Smooth muscle cell (in vitro differentiated cells): ENCODE measurements around the gene KRTAP4-11. TPM values are rescaled to one million over a fixed set of nuclear protein-coding genes. Genes with fewer than 3 reads are reported as not detected.
"Not testable (repeated sequence)": the region's sequence is repeated elsewhere in the genome, so short reads cannot be mapped to it uniquely, and the experiment has no call there.

Source experiments
- DNase-seq: peaks from one replicate; lab custom pipeline; 2025; ENCODE audit not compliant: unreplicated experiment; lab: John Stamatoyannopoulos, UW
- H2AFZ ChIP-seq: fragments of 200-600 bp; sonication (generic); 2 replicates; pipeline ENCODE4 v1.6.0; 2016; ENCODE audit warnings: antibody characterized with exemption, low read depth, mild to moderate bottlenecking
- H3F3A ChIP-seq: fragments of 200-600 bp; sonication (generic); 2 replicates; pipeline ENCODE4 v1.6.0; 2017; ENCODE audit warnings: antibody characterized with exemption, low read depth
- H3K27ac ChIP-seq: fragments of 200-600 bp; sonication (generic); 2 replicates; pipeline ENCODE4 v1.5.1; 2016; ENCODE audit warnings: low read depth, mild to moderate bottlenecking
- H3K27me3 ChIP-seq: fragments of 200-600 bp; sonication (generic); 2 replicates; pipeline ENCODE4 v1.6.1; 2016; ENCODE audit warnings: low read depth, mild to moderate bottlenecking
- H3K36me3 ChIP-seq: fragments of 200-600 bp; sonication (generic); 2 replicates; pipeline ENCODE4 v1.5.1; 2016; ENCODE audit warnings: low read depth
- H3K4me1 ChIP-seq: fragments of 200-600 bp; sonication (generic); 2 replicates; pipeline ENCODE4 v1.5.1; 2016; ENCODE audit warnings: low read depth
- H3K4me2 ChIP-seq: fragments of 200-600 bp; sonication (generic); 2 replicates; pipeline ENCODE4 v1.6.0; 2016; ENCODE audit warnings: mild to moderate bottlenecking
- H3K4me3 ChIP-seq: fragments of 200-600 bp; sonication (generic); 2 replicates; pipeline ENCODE4 v1.5.1; 2016; ENCODE audit warnings: mild to moderate bottlenecking
- H3K79me2 ChIP-seq: fragments of 200-600 bp; sonication (generic); 2 replicates; pipeline ENCODE4 v1.6.0; 2016; ENCODE audit warnings: low read depth, mild to moderate bottlenecking
- H3K9ac ChIP-seq: fragments of 200-600 bp; sonication (generic); 2 replicates; pipeline ENCODE4 v1.6.0; 2016; ENCODE audit warnings: low read depth
- H3K9me3 ChIP-seq: fragments of 200-600 bp; sonication (generic); replicated peaks from 2 replicates; pipeline ENCODE4 v1.5.1; 2016; ENCODE audit warnings: low read depth
- H4K20me1 ChIP-seq: fragments of 200-600 bp; sonication (generic); 2 replicates; pipeline ENCODE4 v1.6.0; 2016; ENCODE audit warnings: low read depth
- WGBS: methylation state at CpG from one replicate; pipeline ENCODE4 v1.1.7; 2016; ENCODE audit warnings: low lambda C conversion rate; 5-methylcytosine and 5-hydroxymethylcytosine counted together
- polyA plus RNA-seq: library from polyadenylated mRNA; unstranded; fragments of >200 nt; fragmentation: Nextera tagmentation; extraction: Ambion mirVana; gene quantifications from 2 replicates; pipeline ENCODE4 v1.2.1, GENCODE V29; 2016
- total RNA-seq: library from RNA; depleted of rRNA; stranded (reverse); fragments of >200 nt; gene quantifications from 2 replicates; pipeline ENCODE4 v1.2.3, GENCODE V29; 2014
- TF ChIP-seq, protein P1 (sequence below): fragments of 200-600 bp; sonication (generic); IDR thresholded peaks from 2 replicates; pipeline ENCODE4 v1.5.1; 2017; ENCODE audit warnings: borderline replicate concordance, mild to moderate bottlenecking, antibody characterized with exemption; ENCODE audit not compliant: insufficient read depth, poor library complexity, severe bottlenecking

The KRTAP4-11 gene
- total RNA-seq (not detected in 2 replicates), polyA plus RNA-seq (not detected in 2 replicates)

- not testable (repeated sequence) for H3K4me1 ChIP-seq, H3K79me2 ChIP-seq, H3K36me3 ChIP-seq, H3K9ac ChIP-seq, H3K27ac ChIP-seq, H3K4me3 ChIP-seq, H4K20me1 ChIP-seq, H3K27me3 ChIP-seq, H3K9me3 ChIP-seq, H2AFZ ChIP-seq, H3F3A ChIP-seq, DNase-seq, H3K4me2 ChIP-seq
- 88% methylated on average over 10 of the region's 10 CpGs for WGBS
Observed at GRCh38 chr17:41117846-41118386, at the start of gene KRTAP4-11. TSS of gene KRTAP4-11 (minus strand) at chr17:41118373. CDS start at chr17:41118315, 58 bp downstream.

GRCh38 chr17:41167561-41167960 is 49.4 kb upstream of the KRTAP4-11 start:
- Histone ChIP-seq H3K9me3 (no peaks in the 10 kb centered on the region), H3K4me2 (no peak overlapping the region), H3K36me3 (no peaks in the 10 kb centered on the region), H4K20me1 (no peaks in the 10 kb centered on the region), H3K4me3 (no peak overlapping the region), H2AFZ (no peak overlapping the region), H3K27me3 (peaks cover 10% of the 10 kb centered on the region), H3K4me1 (no peaks in the 10 kb centered on the region), H3F3A (no peaks in the 10 kb centered on the region), H3K79me2 (no peaks in the 10 kb centered on the region), H3K9ac (no peak overlapping the region), H3K27ac (no peak overlapping the region)
- no peak for DNase-seq
- 95% methylated on average over 7 of the region's 7 CpGs for WGBS
- TF ChIP-seq, protein P1, sequence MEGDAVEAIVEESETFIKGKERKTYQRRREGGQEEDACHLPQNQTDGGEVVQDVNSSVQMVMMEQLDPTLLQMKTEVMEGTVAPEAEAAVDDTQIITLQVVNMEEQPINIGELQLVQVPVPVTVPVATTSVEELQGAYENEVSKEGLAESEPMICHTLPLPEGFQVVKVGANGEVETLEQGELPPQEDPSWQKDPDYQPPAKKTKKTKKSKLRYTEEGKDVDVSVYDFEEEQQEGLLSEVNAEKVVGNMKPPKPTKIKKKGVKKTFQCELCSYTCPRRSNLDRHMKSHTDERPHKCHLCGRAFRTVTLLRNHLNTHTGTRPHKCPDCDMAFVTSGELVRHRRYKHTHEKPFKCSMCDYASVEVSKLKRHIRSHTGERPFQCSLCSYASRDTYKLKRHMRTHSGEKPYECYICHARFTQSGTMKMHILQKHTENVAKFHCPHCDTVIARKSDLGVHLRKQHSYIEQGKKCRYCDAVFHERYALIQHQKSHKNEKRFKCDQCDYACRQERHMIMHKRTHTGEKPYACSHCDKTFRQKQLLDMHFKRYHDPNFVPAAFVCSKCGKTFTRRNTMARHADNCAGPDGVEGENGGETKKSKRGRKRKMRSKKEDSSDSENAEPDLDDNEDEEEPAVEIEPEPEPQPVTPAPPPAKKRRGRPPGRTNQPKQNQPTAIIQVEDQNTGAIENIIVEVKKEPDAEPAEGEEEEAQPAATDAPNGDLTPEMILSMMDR = no peak

- Histone ChIP-seq H3K4me3 (no peak overlapping the region), H3K9ac (no peak overlapping the region), H3K4me1 (no peaks in the 10 kb centered on the region), H3F3A (no peaks in the 10 kb centered on the region), H3K4me2 (no peak overlapping the region), H3K27me3 (peaks cover 7% of the 10 kb centered on the region), H3K27ac (no peak overlapping the region), H3K9me3 (no peaks in the 10 kb centered on the region), H3K36me3 (no peaks in the 10 kb centered on the region), H3K79me2 (no peaks in the 10 kb centered on the region), H2AFZ (no peak overlapping the region), H4K20me1 (no peaks in the 10 kb centered on the region)
- TF ChIP-seq, protein P1 = no peak
- no peak for DNase-seq
- 87% methylated on average over 7 of the region's 7 CpGs for WGBS
Observed at GRCh38 chr17:41163828-41164227, 45.7 kb upstream of the KRTAP4-11 start.

- no peaks in the 10 kb centered on the region for H4K20me1 ChIP-seq
- no peaks in the 10 kb centered on the region for H3K36me3 ChIP-seq
- no peak within 1 kb of the TSS for H3K4me2 ChIP-seq
- H3K9me3 ChIP-seq = no peaks in the 10 kb centered on the region
- peaks cover 4% of the 10 kb centered on the region for H3K27me3 ChIP-seq
- no peaks in the 10 kb centered on the region for H3K79me2 ChIP-seq
- TF ChIP-seq, protein P1 = no peak
- 89% methylated on average over 1 of the region's 1 CpG for WGBS
- H2AFZ ChIP-seq = no peak within 1 kb of the TSS
- no peak within 1 kb of the TSS for H3K4me3 ChIP-seq
- H3F3A ChIP-seq = no peaks in the 10 kb centered on the region
- no peak for DNase-seq
- H3K9ac ChIP-seq = no peak within 1 kb of the TSS
- H3K4me1 ChIP-seq = no peaks in the 10 kb centered on the region
- no peak within 1 kb of the TSS for H3K27ac ChIP-seq
Observed at GRCh38 chr17:41160648-41161047, 42.5 kb upstream of the KRTAP4-11 start, which contains the start of gene KRTAP4-4. TSS of gene KRTAP4-4 (minus strand) at chr17:41160748. CDS start at chr17:41160691, 57 bp downstream.

DNA sequence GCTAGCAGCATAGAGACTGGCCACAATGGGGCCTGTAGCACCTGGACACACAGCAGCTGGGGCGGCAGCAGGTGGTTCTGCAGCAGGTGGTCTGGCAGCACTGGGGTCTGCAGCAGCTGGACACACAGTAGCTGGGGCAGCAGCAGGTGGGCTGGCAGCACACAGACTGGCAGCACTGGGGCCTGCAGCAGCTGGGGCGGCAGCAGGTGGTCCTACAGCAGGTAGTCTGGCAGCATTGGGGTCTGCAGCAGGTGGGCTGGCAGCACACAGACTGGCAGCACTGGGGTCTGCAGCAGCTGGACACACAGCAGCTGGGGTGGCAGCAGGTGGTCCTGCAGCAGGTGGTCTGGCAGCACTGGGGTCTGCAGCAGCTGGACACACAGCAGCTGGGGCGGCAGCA is 42.0 kb upstream of the KRTAP4-11 start:
- not testable (repeated sequence) for H3K9ac ChIP-seq, H3K4me2 ChIP-seq, H3K27ac ChIP-seq, H3K4me3 ChIP-seq, H3K79me2 ChIP-seq, H3K27me3 ChIP-seq, H2AFZ ChIP-seq, H3K9me3 ChIP-seq, H3K36me3 ChIP-seq, H3K4me1 ChIP-seq, H3F3A ChIP-seq, DNase-seq, H4K20me1 ChIP-seq
- WGBS = 82% methylated on average over 3 of the region's 3 CpGs
